Activated T-cell treated with anti-CD3 and anti-CD28 coated beads for 1 hour (primary cell): ENCODE data around the gene CAMTA1.

ENCODE experiments used
- DNase-seq: peaks from one replicate; pipeline ENCODE4 v3.0.0-alpha.2; 2020; ENCODE audit warnings: low read depth

CAMTA1 gene

GRCh38 chr1:7256526-7256925 is 471.3 kb downstream of the CAMTA1 start:
- DNase-seq, result no peak

DNA sequence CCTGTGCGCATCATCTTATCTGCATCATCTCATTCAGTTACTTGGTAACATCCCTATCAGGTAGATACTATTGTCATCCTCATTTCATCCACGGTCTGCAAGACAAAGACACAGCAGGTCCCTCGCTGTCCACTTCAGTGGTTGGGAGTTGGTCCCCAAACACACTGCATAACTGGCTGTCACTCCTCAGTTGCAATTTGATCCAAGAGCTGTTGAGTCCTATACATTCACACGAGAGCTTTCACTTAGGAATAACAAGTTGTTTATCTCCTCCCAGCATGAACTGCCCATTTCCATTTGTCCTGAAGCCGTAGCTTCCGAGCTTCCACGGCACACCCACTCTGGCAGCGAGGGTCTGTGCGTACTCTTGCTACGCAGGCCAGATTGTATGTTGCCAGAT is 472.0 kb downstream of the CAMTA1 start:
- DNase-seq, result no peak

- DNase-seq, result no peak
Measured at GRCh38 chr1:7258589-7259135, 473.4 kb downstream of the CAMTA1 start.

DNA sequence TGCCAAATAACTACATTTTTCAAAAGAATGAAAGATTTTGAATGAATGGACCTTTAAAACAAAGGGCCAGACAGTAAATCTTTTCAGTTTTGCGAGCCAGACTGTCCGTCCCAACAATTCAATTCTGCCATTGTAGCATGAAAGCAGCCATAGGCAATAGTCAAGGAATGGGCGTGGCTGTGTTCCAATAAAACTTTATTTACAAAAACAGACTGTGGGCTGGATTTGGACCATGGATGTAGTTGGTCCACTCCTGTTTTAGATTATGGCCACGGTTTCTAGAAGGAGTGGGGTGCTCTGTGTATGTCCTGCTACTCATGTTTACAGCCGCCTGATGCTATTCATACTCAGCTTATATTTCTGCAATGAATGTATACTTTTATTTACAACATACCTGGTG is 474.7 kb downstream of the CAMTA1 start:
- no peak for DNase-seq

DNA sequence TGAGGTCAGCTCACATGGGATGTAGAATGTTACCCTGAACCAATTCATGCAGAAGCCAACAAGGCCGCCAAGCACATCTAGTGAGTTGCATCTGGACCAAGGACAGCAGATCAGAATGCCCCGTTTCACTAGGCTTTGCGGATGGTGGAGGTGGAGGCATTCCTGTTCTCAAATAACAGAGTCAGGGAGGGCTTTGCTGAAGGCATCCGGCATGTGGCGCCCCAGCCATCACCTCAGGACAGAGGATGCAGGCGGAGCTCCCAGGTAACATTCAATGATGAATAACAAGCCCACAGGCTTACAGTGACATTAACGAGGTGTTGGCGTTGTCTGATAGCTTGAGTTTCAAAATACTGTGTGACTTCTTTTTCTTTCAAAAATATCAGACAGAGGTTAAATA is 476.2 kb downstream of the CAMTA1 start:
- DNase-seq, result no peak

DNA sequence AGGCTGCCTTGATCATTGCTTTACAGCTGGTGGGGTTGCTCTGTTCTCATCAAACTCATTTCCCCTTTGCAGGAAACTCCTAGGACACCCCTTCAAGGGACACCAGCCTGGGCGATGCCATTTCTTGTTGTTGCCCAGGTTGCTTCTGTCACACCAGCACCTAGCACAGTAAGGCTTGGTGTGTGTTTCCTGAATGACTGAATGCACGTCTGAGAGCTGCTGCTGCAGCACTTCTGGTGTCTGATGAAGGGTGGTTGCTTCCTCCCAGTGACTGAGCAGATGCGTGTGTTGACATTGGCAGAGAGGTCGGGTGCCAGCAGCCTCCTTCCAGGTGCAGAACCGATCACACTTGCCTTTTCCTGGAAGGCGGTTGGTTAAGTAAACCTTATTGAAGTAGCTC is 477.4 kb downstream of the CAMTA1 start:
- DNase-seq, result no peak

DNA sequence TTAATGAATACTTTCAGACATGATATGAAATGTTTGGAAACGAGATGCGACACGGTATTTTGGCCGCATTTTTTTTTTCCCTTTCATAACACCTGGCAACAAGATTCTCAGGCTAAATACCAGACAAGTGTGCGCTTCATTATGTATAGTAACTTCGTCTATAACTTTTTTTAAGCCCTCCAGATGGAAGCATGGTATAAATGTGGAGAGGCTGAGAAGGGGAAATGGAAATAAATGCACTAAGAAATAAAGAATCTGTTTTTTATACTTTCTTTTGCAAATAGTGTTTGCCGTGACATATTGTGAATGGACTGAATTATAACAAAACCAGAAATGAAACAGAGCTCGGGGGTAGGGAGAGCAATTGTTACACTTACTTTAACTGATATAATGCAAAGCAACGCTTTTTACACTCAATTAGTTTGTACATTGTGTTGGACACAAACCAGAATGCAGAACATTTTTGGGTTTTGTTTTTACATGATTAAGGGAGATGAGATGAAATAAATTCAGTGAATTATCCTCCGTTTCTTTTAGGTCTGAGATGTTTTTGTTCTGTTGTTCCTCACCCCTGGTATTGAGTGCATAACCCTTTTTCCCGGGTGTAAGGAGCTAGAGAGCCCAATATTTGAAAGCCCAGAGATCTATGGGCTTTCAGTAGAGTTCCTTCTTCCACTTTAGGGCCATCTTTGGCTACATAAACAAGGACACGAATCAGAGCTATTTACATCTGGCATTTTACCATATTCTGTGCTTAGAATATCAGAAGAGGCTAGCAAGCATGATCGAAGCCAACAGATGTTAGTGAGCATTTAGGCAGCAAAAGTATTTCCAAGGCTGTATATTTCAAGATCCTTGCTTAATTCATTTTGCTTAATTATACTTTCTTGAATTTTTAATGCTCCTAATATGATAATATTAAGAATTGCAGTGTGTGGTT is 478.0 kb downstream of the CAMTA1 start:
- no peak for DNase-seq

DNA sequence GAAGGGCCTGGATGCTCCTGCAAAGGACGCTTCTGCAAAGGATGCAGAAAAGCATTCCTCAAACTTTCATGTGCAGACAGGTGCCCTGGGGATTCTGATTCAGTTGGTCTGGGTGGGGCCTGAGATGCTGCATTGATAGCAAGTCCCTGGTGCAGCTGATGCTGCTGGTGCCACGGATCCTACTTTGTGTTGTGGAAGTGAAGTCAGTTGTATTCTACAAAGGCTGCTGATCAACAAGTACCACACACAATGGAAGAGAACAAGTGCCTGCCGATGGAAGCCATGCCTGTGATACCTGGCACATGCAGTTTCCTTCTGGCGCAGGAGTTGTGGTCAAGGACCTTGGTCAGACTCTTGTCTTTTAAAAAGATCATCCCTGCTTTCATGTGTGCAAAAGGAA is 478.8 kb downstream of the CAMTA1 start:
- DNase-seq, result no peak

DNA sequence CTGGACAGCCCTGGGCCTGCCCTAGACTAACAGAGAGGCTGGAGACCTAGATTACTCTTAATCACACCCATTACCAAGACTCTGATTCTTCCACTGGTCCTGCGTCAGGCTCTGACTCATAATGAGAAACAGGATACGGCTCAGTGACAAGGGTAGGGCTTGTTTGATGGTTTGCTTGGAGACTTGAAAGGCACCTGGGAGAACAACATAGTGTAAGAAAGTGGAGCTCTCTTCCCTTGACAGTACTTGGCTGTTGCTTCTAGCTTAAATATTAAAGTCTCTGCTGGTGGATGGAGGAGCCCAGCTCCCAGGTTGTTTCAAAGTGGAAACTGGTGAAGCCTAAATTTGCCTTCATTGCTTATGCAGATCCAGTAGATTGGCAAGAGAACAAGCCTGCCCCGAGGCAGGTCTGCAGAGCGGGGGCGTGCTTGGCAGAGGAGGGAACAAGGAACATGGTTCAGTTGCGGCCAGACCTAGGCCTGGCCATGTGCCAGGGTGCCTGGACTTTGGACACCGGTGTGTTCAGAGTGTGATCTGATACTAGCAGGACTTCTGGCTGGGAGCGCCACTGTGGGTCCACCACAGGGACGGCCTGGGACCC is 480.6 kb downstream of the CAMTA1 start:
- DNase-seq, result no peak

GRCh38 chr1:7266561-7266960 is 481.3 kb downstream of the CAMTA1 start:
- no peak for DNase-seq

DNA sequence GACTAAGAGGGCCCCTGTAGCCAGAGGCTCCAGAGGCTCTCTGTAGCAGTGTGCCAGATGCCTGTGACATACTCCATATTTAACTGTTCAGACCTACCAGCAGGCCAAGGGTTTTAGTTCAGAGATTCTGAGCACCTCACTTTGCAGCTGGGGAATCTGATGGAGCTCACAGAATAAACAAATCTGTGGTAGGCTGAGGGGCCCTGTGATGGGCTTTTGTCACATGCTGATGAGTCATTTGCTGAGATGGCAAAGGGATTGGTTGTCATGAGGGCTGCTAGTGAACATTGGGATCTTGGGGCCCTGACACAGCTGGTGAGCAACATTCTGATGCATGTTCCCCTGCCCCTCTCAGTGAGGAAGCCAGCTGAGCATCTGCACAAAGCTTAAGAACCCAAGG is 482.2 kb downstream of the CAMTA1 start:
- DNase-seq, result no peak

- no peak for DNase-seq
Measured at GRCh38 chr1:7268983-7269382, 483.7 kb downstream of the CAMTA1 start.

GRCh38 chr1:7269525-7269924 is 484.3 kb downstream of the CAMTA1 start:
- DNase-seq, result no peak

DNA sequence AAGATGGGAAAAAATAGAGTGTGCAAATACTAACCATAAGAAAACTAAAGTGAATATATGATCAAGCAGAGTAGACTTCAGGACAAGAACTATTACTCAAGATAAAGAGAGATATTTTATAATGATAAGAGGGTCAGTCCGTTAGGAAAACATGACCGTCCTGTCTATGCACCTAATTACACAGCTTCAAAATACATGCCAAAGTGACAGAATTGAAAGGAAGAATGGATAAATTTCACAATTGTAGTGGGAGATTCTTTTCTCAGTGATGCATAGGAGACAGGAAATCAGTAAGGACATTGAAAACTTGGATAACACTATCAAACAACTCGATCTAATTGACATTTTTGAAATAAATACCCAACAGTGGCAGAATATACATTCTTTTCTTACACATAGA is 489.0 kb downstream of the CAMTA1 start:
- no peak for DNase-seq

DNA sequence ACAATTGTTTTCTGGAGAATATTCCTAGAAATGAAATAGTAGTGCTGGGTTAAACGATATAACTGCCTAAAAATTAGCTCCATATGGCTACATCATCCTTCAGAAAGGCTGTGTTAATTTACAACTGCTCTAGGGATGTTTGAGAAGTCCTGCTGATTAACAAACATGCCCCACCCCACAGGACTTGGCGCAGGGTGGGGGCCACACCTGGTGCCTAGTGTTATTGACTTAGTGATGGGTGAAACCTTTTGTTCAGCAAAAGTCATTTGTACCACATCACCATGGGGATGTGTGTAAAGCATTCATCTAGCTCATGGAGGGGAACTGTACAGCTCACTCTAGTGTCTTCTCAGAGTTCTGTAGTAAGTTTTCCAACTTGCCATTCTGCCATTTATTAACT is 492.8 kb downstream of the CAMTA1 start:
- no peak for DNase-seq

DNA sequence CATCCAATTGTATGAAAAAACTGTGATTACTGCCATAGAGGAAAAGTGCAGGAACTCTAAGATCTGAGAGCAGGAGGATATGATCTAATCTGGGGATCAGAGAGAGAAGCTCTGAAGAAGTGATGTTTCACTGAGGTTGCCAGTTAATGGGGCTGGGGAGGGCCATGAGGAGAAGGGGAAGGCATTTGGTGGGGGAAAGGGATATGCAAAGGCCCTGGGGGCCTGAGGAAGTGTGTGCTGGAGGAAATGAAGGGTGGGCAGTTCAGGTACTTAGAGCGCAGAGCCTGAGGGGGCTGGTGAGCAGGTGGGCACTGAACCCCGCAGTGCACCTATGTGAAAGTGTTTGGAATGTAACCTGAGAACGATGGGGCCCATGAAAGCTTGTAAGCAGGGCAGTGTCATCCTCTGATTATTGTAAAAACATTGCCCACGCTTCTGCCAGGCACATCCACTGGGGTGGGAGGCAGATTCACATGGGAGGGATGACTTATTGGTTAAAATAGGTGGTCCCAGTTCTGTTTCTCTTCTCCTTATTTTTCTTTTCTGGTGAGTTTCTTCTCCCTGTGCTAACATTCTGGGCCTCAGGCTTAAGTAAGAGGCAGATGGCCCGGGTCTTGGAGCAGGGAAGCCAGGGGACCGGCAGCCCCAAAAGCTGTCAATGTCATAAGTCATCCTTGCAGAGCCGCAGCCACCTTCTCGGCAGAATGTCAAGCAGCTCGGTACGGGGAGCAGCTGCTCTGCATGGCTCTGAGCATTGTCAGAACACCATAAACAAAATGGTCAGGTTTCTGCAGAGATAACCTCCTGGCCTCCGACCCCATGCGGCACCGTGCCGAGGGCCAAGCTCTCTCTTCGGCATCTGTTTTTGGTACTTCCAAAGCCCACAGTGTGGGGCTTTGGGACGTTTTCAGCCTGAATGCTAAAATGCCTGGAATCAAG is 493.8 kb downstream of the CAMTA1 start:
- DNase-seq, result no peak

GRCh38 chr1:7279769-7280168 is 494.5 kb downstream of the CAMTA1 start:
- DNase-seq, result no peak

DNA sequence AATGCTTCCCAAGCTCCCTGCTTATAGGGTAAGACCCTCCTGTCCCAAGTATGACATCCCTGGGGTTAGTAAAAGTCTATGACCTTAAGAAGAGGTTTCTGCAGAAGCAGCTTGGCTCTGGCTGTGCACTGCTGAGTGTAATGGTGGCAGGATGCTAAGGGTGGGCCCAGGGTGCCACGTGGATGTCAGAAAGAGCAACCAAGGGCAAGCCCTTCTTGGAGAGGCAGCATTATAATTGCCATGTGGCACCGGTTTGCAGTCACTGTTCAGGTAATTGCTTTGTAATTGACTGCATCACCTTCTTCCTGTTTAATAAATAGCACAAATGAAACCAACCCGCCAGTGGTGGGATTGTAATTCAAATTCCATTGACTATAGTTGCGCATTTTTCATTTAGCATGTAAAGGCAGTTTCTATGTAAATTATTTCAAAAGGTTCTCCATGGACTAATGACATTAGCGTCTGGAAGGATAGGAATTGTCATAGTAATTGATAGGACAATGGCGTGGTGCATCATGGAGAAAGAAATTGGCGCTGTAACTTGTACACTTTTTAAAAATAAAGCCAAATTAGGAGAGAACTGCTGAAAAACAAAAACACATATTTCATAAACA is 495.2 kb downstream of the CAMTA1 start:
- no peak for DNase-seq

- DNase-seq, result no peak
Measured at GRCh38 chr1:7281821-7282220, 496.6 kb downstream of the CAMTA1 start.

GRCh38 chr1:7284839-7285435 is 499.7 kb downstream of the CAMTA1 start:
- DNase-seq, result no peak

DNA sequence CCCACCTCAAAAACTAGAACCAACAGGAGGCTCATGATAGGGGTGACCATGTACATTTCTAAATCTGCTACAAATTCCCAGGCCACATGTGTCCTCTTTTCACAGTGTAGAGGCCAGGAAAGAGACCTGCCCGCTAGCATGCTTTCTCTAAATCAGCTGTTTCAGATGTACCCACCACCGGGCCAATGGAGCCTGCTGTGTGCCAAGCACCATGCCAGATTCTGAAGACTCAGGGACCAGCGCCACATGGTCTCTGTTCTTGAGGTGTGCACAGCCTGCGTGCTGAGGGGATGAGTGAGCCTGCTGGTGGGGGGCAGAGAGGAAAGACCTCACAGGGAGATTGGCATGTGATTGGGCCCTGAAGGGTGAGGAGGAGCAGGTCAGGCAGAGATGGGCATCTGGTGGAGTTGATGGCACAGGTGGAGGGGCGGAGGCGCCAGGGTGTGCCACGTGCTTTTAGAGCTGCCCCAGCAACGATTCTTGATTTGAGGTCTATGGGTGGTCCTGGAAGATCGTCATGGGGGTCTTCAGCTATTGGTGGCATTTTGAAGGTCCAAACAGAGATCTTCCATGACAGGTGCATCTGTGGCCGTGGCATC is 500.7 kb downstream of the CAMTA1 start:
- no peak for DNase-seq
